CD4-positive, alpha-beta memory T cell (primary cell): ENCODE results near the gene ZNF784. TPM values are rescaled to one million over a fixed set of nuclear protein-coding genes. Genes with fewer than 3 reads are reported as not detected.

Experiments used
- CTCF ChIA-PET: fragments of 350-600 bp; sonication (Branson Sonifier 250); formaldehyde crosslinking; loops from one replicate; lab custom pipeline; 2021; ENCODE audit warnings: inconsistent platforms; ENCODE audit not compliant: partially characterized antibody; lab: Charles Lee
- POLR2A ChIA-PET: fragments of 350-600 bp; sonication (Branson Sonifier 250); formaldehyde crosslinking; loops from one replicate; lab custom pipeline; 2021; ENCODE audit not compliant: partially characterized antibody; lab: Charles Lee
- DNase-seq, 5 donors: peaks; one replicate each; pipeline versions ENCODE4 v3.0.0 to v3.0.0-alpha.2; 2020 to 2022; ENCODE audit warnings: mixed read lengths in 1 of 5
- H3K27ac ChIP-seq: one replicate; pipeline ENCODE4 v1.7.0; 2013; ENCODE audit warnings: low read depth, low read length
- H3K27me3 ChIP-seq: 2 replicates; pipeline ENCODE4 v1.7.0; 2013; ENCODE audit warnings: mild to moderate bottlenecking, low read length, moderate library complexity; ENCODE audit not compliant: insufficient read depth
- H3K36me3 ChIP-seq: 2 replicates; pipeline ENCODE4 v1.7.0; 2013; ENCODE audit warnings: mild to moderate bottlenecking, low read length, moderate library complexity; ENCODE audit not compliant: insufficient read depth
- H3K4me1 ChIP-seq: 2 replicates; pipeline ENCODE4 v1.7.0; 2013; ENCODE audit warnings: mild to moderate bottlenecking, low read length, moderate library complexity; ENCODE audit not compliant: insufficient read depth
- H3K4me3 ChIP-seq, 2 donors: one replicate each; pipeline ENCODE4 v1.7.0; 2013; ENCODE audit warnings: low read length in 2 of 2, mild to moderate bottlenecking in 1 of 2
- H3K9me3 ChIP-seq, 2 donors: one replicate each; pipeline ENCODE4 v1.7.0; 2013; ENCODE audit warnings: low read length in 2 of 2, control low read depth in 1 of 2; ENCODE audit not compliant: control insufficient read depth in 1 of 2
- H3K27ac Mint-ChIP-seq, 7 donors: one replicate each; pipeline ENCODE4 v1.8.0; 2020 to 2021; ENCODE audit warnings: mixed read lengths in 7 of 7, mild to moderate bottlenecking in 6 of 7, inconsistent platforms in 3 of 7, moderate library complexity in 3 of 7
- H3K27me3 Mint-ChIP-seq, 2 donors: one replicate each; pipeline ENCODE4 v1.8.0; 2020 to 2021; ENCODE audit warnings: mixed read lengths in 2 of 2
- H3K36me3 Mint-ChIP-seq, 2 donors: one replicate each; pipeline ENCODE4 v1.8.0; 2020 to 2021; ENCODE audit warnings: mixed read lengths in 2 of 2, inconsistent platforms in 1 of 2, mild to moderate bottlenecking in 1 of 2
- H3K4me1 Mint-ChIP-seq, 4 donors: one replicate each; pipeline ENCODE4 v1.8.0; 2020 to 2021; ENCODE audit warnings: mixed read lengths in 4 of 4, mild to moderate bottlenecking in 1 of 4
- H3K4me3 Mint-ChIP-seq, 8 donors: one replicate each; pipeline ENCODE4 v1.8.0; 2020 to 2021; ENCODE audit warnings: mixed read lengths in 8 of 8, mild to moderate bottlenecking in 7 of 8, moderate library complexity in 6 of 8, inconsistent platforms in 3 of 8
- H3K9me3 Mint-ChIP-seq, 8 donors: one replicate each; pipeline ENCODE4 v1.8.0; 2020 to 2021; ENCODE audit warnings: mixed read lengths in 8 of 8, mild to moderate bottlenecking in 5 of 8, inconsistent platforms in 3 of 8, moderate library complexity in 1 of 8
- intact Hi-C: fragments of 100-400 bp; cut with micrococcal nuclease; formaldehyde crosslinking; loops from one replicate; pipeline ENCODE4 v1.15.1; 2023
- polyA plus RNA-seq, 2 donors: library from polyadenylated mRNA; unstranded; fragments of 300-500 nt; fragmentation: Illumina TruSeq; gene quantifications; one replicate each; pipeline ENCODE4 v1.2.3, GENCODE V29; 2021
- total RNA-seq, 2 experiments: library from RNA; stranded (reverse); gene quantifications; one replicate each; pipeline ENCODE4 v1.2.3, GENCODE V29; 2021

ZNF784 gene
- total and polyA plus RNA-seq, 4 experiments from 2014 or later, result 1.7 to 7.4 (median 4.7) TPM

DNA sequence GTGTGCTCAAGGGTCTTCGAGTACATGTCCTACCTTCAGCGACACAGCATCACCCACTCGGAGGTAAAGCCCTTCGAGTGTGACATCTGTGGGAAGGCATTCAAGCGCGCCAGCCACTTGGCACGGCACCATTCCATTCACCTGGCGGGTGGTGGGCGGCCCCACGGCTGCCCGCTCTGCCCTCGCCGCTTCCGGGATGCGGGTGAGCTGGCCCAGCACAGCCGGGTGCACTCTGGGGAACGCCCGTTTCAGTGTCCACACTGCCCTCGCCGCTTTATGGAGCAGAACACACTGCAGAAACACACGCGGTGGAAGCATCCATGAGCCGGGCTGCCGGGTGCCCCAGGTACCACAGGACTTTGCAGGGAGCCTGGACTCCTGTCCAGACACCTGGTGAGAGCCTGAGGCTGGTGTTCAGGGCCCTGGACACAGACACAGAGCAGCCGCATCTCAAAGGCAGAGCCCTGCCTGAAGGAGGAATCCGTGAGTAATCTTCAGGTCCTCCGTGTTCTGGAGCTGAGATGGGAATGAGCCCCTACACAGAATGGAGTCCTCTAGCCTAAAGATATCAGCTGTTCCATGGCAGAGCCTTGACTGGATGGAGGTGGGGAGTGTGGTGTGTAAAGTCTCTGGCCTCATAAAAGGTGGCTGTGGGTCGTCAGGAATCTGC is 20.6 kb upstream of the ZNF784 start:
- Mint-ChIP-seq H3K9me3 (peaks cover 0 to 1% (median 0%) of the 10 kb centered on the region in 8 donors), H3K27ac (peak overlapping the region in 5 of 7 donors; percentile 57 to 90 (median 68)), H3K4me3 (peak overlapping the region; percentile 69 to 96 (median 92)), H3K36me3 (peaks cover 4 to 13% of the 10 kb centered on the region in 2 donors), H3K27me3 (no peaks in the 10 kb centered on the region), H3K4me1 (peaks cover 25 to 59% (median 42%) of the 10 kb centered on the region in 4 donors)
- H3K27me3 ChIP-seq, result no peaks in the 10 kb centered on the region
- H3K36me3 ChIP-seq, result peaks cover 7% of the 10 kb centered on the region
- CTCF ChIA-PET, result interaction anchor here (1.6 to 4.1 kb wide), 3 partner anchors 13 to 177 kb away, joined by 5 to 36 read pairs (median 6); no protein-coding TSS in a partner anchor
- H3K27ac ChIP-seq, result no peak overlapping the region
- POLR2A ChIA-PET, result interaction anchor here (3.7 to 4.0 kb wide), 2 partner anchors 10 to 11 kb away, joined by 51 to 84 read pairs; partner anchors contain the start of gene U2AF2
- peaks cover 50% of the 10 kb centered on the region for H3K4me1 ChIP-seq
- peak in 1 of 5 donors; percentile 31 for DNase-seq
- no peaks in the 10 kb centered on the region for H3K9me3 ChIP-seq
- no peak overlapping the region for H3K4me3 ChIP-seq
- intact Hi-C loops, result loop anchor here (5.0 kb wide), 3 partner anchors 38 to 528 kb away; partner anchors contain the start of genes PPP1R12C, UBE2S and ZNF865

DNA sequence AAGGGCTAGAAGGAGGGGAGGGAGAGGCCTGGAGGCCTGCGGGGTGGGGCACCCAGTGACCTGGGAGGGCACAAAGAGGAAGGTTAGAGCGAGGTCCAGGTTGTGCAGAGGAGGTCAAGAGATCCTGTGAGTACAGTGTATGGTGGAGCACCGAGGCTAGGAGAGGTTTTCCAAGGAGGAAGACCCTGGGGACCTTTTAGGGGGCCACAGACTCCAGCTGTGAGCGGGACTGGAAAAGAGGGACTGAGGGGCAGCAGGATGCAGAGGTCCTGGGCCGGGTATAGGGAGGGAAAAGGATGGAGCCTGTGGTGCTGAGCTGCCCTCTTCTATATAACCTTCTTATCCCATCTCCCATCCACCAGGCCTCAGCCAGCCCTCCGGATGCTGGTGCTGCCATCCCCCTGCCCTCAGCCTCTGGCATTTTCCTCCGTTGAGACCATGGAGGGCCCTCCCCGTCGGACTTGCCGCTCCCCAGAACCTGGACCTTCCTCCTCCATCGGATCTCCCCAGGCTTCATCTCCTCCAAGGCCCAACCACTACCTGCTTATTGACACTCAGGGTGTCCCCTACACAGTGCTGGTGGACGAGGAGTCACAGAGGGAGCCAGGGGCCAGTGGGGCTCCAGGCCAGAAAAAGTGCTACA is 19.9 kb upstream of the ZNF784 start:
- peaks cover 26 to 56% (median 41%) of the 10 kb centered on the region in 4 donors for H3K4me1 Mint-ChIP-seq
- peak overlapping the region; percentile 69 for H3K27ac ChIP-seq
- peak overlapping the region; percentile 73 to 93 (median 89) for H3K27ac Mint-ChIP-seq
- DNase-seq, result peak in 1 of 5 donors; percentile 30
- peaks cover 0 to 1% (median 0%) of the 10 kb centered on the region in 8 donors for H3K9me3 Mint-ChIP-seq
- peaks cover 54% of the 10 kb centered on the region for H3K4me1 ChIP-seq
- no peaks in the 10 kb centered on the region for H3K27me3 Mint-ChIP-seq
- H3K4me3 Mint-ChIP-seq, result peak overlapping the region; percentile 83 to 96 (median 92)
- peaks cover 7% of the 10 kb centered on the region for H3K36me3 ChIP-seq
- H3K27me3 ChIP-seq, result no peaks in the 10 kb centered on the region
- peaks cover 4 to 13% of the 10 kb centered on the region in 2 donors for H3K36me3 Mint-ChIP-seq
- ChIA-PET CTCF (interaction anchor here (4.1 kb wide), 1 partner anchor 12 kb away, joined by 36 read pairs; no protein-coding TSS in a partner anchor), POLR2A (interaction anchor here (3.7 to 4.0 kb wide), 2 partner anchors 11 kb away, joined by 51 to 84 read pairs; partner anchors contain the start of gene U2AF2)
- intact Hi-C loops, result loop anchor here (5.0 kb wide), 3 partner anchors 37 to 527 kb away; partner anchors contain the start of genes PPP1R12C, UBE2S and ZNF865
- peak overlapping the region; percentile 52 to 83 for H3K4me3 ChIP-seq
- no peaks in the 10 kb centered on the region for H3K9me3 ChIP-seq

DNA sequence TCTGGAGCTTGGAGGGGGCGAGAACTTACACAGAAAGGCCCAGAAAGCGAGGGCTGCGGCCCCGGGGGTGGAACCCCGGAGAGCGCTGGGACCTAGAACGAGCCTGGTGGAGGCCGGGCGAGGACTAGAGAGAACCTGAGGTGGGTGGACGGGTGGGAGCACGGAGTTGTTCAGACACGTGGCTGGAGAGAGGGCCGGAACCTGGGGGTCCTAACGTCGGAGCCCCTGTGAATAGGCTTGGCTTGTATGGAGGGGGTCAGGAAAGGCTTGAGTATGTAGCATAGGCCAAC is 19.5 kb upstream of the ZNF784 start:
- peak overlapping the region; percentile 69 for H3K27ac ChIP-seq
- H3K36me3 Mint-ChIP-seq, result peaks cover 9 to 17% of the 10 kb centered on the region in 2 donors
- CTCF ChIA-PET, result interaction anchor here (4.1 kb wide), 1 partner anchor 12 kb away, joined by 36 read pairs; no protein-coding TSS in a partner anchor
- H3K27me3 Mint-ChIP-seq, result no peaks in the 10 kb centered on the region
- H3K27ac Mint-ChIP-seq, result peak overlapping the region; percentile 73 to 93 (median 89)
- peaks cover 29 to 61% (median 45%) of the 10 kb centered on the region in 4 donors for H3K4me1 Mint-ChIP-seq
- H3K9me3 Mint-ChIP-seq, result peaks cover 0 to 1% (median 0%) of the 10 kb centered on the region in 8 donors
- H3K27me3 ChIP-seq, result no peaks in the 10 kb centered on the region
- peak overlapping the region; percentile 52 to 83 for H3K4me3 ChIP-seq
- peaks cover 52% of the 10 kb centered on the region for H3K4me1 ChIP-seq
- no peaks in the 10 kb centered on the region for H3K9me3 ChIP-seq
- intact Hi-C loops, result loop anchor here (1.0 to 5.0 kb wide), 6 partner anchors 9 to 527 kb away; partner anchors contain the start of genes EPN1, PPP1R12C, UBE2S and ZNF865
- peaks cover 7% of the 10 kb centered on the region for H3K36me3 ChIP-seq
- DNase-seq, result no peak
- peak overlapping the region; percentile 83 to 96 (median 92) for H3K4me3 Mint-ChIP-seq
- POLR2A ChIA-PET, result interaction anchor here (2.1 to 4.0 kb wide), 3 partner anchors 10 to 44 kb away, joined by 23 to 84 read pairs (median 51); partner anchors contain the start of genes FIZ1, U2AF2 and ZNF524

DNA sequence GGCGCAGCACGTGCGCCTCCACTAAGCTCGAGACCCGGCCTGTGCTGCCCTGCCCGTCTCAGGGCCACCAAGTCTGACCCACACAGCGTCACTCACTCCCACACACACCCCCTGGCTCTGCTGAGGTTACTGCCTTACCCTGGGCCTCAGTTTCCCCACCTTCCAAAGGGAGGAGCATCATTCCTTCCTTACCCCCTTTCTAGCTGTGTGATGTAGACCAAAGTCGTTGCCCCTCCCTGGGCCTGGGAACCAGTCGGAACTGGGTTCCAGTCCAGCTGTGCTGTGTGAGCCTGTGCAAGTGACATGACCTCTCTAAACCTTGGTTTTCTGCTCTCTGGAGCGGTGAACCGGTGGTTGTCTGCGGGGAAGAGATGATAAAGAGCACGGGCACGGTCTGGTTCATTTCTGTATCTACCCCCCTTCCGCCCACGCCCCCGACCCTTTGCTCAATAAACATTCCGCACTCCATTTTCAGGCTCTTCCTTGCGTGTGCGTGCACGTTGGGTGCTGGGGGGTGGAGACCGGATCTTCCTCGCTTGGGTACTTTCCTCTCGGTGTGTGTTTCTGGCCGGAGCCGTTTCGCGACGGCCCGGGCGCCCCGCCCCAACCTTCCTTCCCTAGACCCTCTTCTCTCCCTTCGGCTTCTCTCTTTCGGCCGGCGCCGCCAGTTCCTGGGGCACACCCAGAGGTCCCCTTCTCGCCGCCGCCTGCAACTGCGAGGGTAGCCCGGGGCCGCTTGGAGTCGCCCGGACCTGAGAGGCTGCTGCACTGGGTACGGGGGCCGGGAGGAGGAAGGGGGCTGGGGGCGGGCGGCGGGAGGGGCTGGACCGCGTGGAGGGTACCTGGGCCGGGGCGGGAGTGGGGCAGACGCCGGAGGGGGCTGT is 18.9 kb upstream of the ZNF784 start, which contains the start of gene ZNF581:
TSS of gene ZNF581 (plus strand) at position 647 of the 884 bp plus-strand sequence. CDS start 923 bp downstream, outside the sequence.
- Mint-ChIP-seq H3K4me1 (peaks cover 30 to 63% (median 47%) of the 10 kb centered on the region in 4 donors), H3K9me3 (peaks cover 0 to 1% (median 0%) of the 10 kb centered on the region in 8 donors), H3K4me3 (peak within 1 kb of the TSS; percentile 86 to 96 (median 92)), H3K36me3 (peaks cover 9 to 17% of the 10 kb centered on the region in 2 donors), H3K27me3 (no peaks in the 10 kb centered on the region), H3K27ac (peak within 1 kb of the TSS; percentile 87 to 99 (median 94))
- Histone ChIP-seq H3K27me3 (no peaks in the 10 kb centered on the region), H3K4me1 (peaks cover 46% of the 10 kb centered on the region), H3K4me3 (peak within 1 kb of the TSS; percentile 53 to 83), H3K9me3 (no peaks in the 10 kb centered on the region), H3K27ac (peak within 1 kb of the TSS; percentile 69), H3K36me3 (peaks cover 7% of the 10 kb centered on the region)
- ChIA-PET CTCF (interaction anchor here (1.0 to 1.9 kb wide), 3 partner anchors 10 to 17 kb away, joined by 3 to 10 read pairs (median 6); no protein-coding TSS in a partner anchor), POLR2A (interaction anchor here (0.9 to 4.0 kb wide), 18 partner anchors 9 to 1454 kb away, joined by 3 to 84 read pairs (median 4); partner anchors contain the start of genes FIZ1, HSPBP1, MBOAT7 and PPP6R1)
- intact Hi-C loops, result loop anchor here (1.0 to 5.0 kb wide), 6 partner anchors 8 to 526 kb away; partner anchors contain the start of genes EPN1, PPP1R12C, UBE2S and ZNF865
- DNase-seq, result peak; percentile 77 to 85 (median 79)

DNA sequence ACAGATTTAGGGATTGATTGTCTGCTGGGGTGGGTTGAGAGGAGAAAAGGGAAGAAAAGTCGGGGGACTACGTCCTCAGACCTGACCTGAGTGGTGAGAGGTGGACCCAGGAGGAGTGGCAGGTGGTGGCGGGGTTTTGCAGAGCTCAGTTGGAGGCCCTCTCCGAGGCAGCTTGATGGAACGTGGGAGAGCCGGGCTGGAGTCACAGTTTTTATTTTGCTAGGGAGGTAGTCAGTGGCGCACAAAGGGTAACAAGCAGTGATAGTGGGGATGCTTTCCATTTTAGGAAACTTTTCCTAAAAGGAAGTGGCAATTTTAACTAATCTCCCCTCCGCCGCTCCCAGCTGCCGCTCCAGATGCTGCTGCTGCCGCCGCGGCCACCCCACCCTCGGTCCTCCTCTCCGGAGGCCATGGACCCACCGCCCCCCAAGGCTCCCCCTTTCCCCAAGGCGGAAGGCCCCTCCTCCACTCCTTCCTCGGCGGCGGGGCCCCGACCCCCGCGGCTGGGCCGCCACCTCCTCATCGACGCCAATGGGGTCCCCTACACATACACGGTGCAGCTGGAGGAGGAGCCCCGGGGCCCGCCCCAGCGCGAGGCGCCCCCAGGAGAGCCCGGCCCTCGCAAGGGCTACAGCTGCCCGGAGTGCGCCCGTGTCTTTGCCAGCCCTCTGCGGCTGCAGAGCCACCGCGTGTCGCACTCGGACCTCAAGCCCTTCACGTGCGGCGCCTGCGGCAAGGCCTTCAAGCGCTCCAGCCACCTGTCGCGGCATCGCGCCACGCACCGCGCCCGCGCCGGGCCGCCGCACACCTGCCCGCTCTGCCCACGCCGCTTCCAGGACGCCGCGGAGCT is 18.0 kb upstream of the ZNF784 start:
- Histone ChIP-seq H3K4me1 (peaks cover 47% of the 10 kb centered on the region), H3K27ac (peak overlapping the region; percentile 69), H3K27me3 (no peaks in the 10 kb centered on the region), H3K9me3 (no peaks in the 10 kb centered on the region), H3K36me3 (peaks cover 7% of the 10 kb centered on the region), H3K4me3 (peak overlapping the region; percentile 78 to 83)
- Mint-ChIP-seq H3K9me3 (peaks cover 0 to 1% (median 0%) of the 10 kb centered on the region in 8 donors), H3K27ac (peak overlapping the region; percentile 90 to 99 (median 95)), H3K4me3 (peak overlapping the region; percentile 86 to 96 (median 92)), H3K36me3 (peaks cover 14 to 23% of the 10 kb centered on the region in 2 donors), H3K27me3 (no peaks in the 10 kb centered on the region), H3K4me1 (peaks cover 35 to 67% (median 51%) of the 10 kb centered on the region in 4 donors)
- ChIA-PET CTCF (interaction anchor here (0.6 to 1.9 kb wide), 6 partner anchors 9 to 16 kb away, joined by 3 to 10 read pairs (median 4); no protein-coding TSS in a partner anchor), POLR2A (interaction anchor here (0.9 to 4.0 kb wide), 18 partner anchors 9 to 1453 kb away, joined by 3 to 84 read pairs (median 4); partner anchors contain the start of genes FIZ1, HSPBP1, MBOAT7 and PPP6R1)
- intact Hi-C loops, result loop anchor here (1.0 to 5.0 kb wide), 6 partner anchors 7 to 525 kb away; partner anchors contain the start of genes EPN1, PPP1R12C, UBE2S and ZNF865
- no peak for DNase-seq
